H7 (cell line): ENCODE measurements around the gene SREBF1. TPM values are rescaled to one million over a fixed set of nuclear protein-coding genes. Genes with fewer than 3 reads are reported as not detected.

Experiments
- DNase-seq: peaks from one replicate; pipeline ENCODE4 v3.0.0; 2012
- H3K27me3 ChIP-seq: 2 replicates; pipeline ENCODE4 v1.6.0; 2011; ENCODE audit warnings: mild to moderate bottlenecking, low read length; ENCODE audit not compliant: control insufficient read depth, insufficient read depth
- H3K36me3 ChIP-seq: replicated peaks from 2 replicates; pipeline ENCODE4 v1.5.1; 2011; ENCODE audit warnings: low read length; ENCODE audit not compliant: control insufficient read depth, insufficient read depth
- H3K4me3 ChIP-seq: 2 replicates; pipeline ENCODE4 v1.5.1; 2011; ENCODE audit warnings: low read depth, mild to moderate bottlenecking, control low read depth, low read length, moderate library complexity; ENCODE audit not compliant: insufficient read depth
- total RNA-seq: library from RNA; depleted of rRNA; stranded (reverse); fragments of >200 nt; shearing (Covaris generic); gene quantifications from 2 replicates; pipeline ENCODE4 v1.2.3, GENCODE V29; 2014

SREBF1 gene
- total RNA-seq, 1 experiment from 2014 or later = 43.6 TPM

DNA sequence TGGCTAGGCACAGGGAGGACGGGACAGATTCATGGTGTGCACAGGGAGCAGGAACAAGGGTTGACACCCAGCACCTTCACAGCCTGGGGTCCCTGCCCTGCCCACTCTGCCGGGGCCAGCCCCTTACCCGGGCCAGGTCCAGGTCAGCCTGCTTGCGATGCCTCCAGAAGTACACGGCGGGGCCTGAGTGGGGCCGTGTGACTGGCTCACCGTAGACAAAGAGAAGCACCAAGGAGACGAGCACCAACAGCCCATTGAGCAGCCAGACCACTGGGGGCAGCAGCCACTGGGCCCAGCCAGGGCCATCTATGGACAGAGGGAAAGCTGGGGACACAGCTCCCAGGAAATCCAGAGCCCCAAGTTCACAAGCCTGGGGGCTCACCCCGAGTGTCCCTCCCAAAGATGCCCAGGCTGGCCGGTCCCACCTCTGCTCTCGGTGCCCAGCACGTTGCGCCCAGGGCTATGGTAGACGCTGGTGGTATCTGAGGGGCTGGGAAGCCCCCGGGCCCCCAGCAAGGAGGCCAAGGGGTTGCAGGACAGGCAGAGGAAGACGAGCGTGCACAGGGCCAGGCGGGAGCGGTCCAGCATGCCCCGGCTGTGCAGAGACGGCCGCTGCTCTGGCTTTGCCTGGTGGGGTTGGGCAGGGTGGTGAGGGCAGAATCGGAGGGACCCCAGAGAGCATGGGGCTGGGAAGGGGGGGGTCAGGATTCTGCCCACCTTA, 19.8 kb downstream of the SREBF1 start:
- no peak overlapping the region for H3K4me3 ChIP-seq
- H3K27me3 ChIP-seq = no peaks in the 10 kb centered on the region
- H3K36me3 ChIP-seq = peaks cover 40% of the 10 kb centered on the region
- no peak for DNase-seq

DNA sequence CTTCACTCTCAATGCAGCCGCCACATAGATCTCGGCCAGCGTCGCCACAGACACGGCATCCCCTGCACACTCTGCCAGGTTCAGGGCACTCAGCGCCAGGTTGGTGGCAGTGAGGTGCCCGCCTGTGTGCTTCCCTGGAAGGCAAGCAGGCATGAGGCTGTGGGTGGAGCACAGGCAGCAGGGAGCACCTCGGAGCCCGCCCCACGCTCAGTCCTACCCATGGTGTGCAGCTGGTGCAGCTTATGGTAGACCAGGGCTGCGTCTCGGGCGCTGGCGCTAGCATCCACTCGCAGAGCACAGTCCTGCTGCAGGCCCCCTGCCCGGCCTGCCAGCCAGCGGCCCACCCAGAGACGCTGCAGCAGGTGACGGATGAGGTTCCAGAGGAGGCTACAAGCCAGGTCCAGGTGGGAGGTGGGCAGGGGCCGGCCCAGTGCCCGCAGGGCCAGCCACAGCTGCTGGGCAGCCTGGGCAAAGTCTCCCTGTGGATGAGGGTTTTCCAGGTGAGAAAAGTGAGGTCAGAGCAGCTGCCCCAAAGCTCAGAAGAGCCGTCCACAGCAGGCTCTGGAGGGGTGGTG, 20.5 kb downstream of the SREBF1 start:
- Histone ChIP-seq H3K36me3 (peaks cover 40% of the 10 kb centered on the region), H3K27me3 (no peaks in the 10 kb centered on the region), H3K4me3 (no peak overlapping the region)
- DNase-seq = no peak

DNA sequence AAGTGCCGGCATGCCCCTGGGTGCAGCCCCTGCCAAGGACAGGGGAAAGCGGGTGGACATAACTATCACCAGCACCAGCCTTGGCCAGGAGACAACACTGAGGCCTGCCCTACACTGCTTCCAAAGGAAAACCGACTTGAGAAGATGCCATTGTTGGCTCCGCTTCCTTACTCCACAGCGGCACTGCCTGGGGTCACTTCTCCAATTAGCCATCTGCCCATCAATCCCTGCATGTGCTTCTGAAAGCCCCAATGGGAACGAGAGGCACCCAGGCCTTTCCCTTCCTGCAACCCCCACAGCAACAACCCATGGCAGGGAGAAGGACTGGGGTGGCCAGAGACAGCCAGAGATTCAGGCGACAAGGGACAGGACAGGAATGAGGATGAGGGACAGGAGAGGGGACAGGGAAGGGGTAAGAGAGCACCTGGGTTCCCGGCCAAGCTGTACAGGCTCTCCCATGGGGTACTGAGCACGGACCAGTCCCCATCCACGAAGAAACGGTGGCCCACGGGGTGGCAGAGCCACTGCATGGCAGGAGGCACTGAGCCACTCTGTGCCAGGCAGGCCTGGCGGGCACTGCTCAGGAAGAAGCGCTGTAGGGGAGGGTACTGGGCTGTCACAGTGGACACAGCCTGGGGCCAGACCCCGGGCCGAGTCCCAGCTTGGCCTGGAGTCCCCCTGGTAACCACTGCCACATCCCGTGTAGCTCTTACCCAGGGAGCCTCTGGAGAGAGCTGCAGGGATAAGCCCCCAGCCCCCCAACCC, 21.2 kb downstream of the SREBF1 start:
- Histone ChIP-seq H3K36me3 (peaks cover 40% of the 10 kb centered on the region), H3K27me3 (peaks cover 4% of the 10 kb centered on the region; the same call in 1 of the 2 replicates), H3K4me3 (no peak overlapping the region)
- no peak for DNase-seq

DNA sequence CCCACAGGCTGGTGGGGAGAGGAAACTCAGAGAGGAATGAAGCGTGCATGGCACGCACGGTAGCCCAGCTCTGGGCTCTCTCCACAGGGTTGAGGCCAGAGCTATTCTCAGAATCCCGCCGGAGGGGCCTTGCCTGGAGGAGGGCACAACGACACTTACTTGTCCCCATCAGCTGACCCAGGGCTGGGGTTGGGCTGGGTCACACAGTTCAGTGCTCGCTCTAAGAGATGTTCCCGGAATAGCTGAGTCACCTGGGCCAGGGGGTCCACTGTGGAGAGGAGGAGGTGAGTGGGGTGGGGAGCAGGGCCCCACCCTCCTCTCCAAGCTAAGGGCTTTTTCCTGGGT, 21.8 kb downstream of the SREBF1 start:
- peaks cover 9% of the 10 kb centered on the region for H3K27me3 ChIP-seq
- no peak overlapping the region for H3K4me3 ChIP-seq
- peaks cover 36% of the 10 kb centered on the region for H3K36me3 ChIP-seq
- no peak for DNase-seq

DNA sequence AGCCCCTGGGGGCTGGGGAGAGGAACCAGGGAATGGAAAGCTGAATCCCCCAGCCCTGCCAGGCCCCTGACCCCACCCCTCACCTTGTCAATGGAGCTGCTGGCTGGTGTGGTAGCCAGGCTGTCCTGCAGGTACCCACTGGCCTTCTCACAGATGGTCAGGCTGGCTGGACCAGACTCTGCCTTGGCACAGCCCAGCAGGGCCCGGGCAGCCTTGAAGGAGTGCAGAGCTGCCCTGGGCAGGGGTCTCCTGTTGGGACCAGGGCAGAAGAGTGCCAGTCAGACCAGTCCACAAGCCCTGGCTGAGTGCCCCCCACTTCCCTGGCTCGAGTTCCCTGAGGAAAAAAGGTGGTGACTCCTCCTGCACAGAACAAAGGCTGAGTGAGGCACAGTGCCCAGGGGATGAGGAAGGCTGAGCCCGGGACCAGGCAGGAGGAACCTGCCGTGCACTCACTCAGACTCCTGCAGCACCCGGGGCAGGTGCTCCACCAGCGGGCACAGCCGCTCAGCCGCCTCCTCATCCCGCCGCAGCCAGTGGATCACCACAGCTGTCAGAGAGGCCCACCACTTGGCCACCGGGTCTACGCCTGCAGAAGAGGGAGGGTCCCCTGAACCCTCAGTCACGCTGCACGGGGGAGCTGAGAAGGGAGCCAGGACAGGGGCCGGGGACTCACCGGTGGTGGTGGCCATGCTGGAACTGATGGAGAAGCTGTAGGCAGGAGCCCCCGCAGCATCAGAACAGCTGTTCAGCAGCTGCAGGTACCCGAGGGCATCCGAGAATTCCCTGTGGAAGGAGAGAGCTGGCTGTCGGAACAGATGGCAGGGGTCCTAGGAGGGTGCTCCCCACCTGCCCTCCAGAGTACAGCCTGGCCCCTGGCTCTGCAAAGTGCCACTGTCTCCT, 22.4 kb downstream of the SREBF1 start:
- peaks cover 33% of the 10 kb centered on the region for H3K36me3 ChIP-seq
- DNase-seq = no peak
- H3K27me3 ChIP-seq = peaks cover 9% of the 10 kb centered on the region
- no peak overlapping the region for H3K4me3 ChIP-seq

DNA sequence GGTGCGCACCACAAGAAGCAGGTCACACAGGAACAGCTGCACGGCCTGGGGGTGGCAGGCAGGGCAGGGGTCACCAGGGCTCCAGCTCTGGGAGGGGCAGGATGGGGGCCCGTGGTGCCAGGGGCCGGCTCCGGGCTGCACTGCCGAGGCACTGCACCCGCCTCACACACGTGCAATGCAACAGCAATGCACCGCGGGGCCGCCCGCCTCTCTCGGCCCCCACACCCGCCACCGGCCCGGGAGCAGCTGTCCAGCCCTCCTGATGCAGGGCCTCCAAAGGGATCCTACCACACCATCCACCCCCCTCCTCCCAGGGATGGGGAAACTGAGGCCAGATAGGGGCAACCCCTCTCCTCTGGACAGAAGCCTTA, 23.1 kb downstream of the SREBF1 start:
- DNase-seq = no peak
- Histone ChIP-seq H3K27me3 (peaks cover 16% of the 10 kb centered on the region), H3K4me3 (no peak overlapping the region), H3K36me3 (peaks cover 26% of the 10 kb centered on the region)

DNA sequence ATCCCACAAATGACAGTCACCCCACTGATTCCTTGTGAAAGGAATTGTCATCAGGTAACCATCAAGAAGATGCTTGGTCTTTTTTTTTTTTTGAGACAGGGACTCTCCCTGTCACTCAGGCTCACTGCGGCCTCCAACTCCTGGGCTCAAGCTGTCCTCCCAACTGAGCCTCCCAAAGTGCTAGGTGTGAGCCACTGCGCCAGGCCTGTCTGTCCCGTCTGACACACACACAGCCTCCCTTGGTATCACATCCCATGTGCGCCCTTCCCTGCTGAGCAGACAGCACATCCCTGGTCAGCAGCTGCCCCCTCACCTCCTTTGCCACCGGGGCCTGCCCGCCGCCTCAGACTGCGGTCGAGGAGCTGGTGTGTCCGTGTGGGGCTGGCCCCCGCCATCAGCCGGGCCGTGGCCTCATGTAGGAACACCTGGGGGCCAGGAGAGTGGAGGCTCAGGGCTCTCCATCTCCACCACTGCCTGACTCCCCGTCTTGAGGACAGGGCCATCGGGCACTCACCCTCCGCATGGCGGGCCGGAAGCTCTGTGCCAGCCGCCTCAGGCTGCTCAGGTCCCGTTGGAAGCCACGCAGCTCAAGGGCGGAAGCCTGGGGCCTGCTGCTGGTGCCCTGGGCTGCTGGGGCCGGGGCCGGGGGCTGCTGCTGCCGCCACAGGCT, 23.6 kb downstream of the SREBF1 start:
- DNase-seq = no peak
- peaks cover 18% of the 10 kb centered on the region for H3K27me3 ChIP-seq
- peaks cover 22% of the 10 kb centered on the region for H3K36me3 ChIP-seq

DNA sequence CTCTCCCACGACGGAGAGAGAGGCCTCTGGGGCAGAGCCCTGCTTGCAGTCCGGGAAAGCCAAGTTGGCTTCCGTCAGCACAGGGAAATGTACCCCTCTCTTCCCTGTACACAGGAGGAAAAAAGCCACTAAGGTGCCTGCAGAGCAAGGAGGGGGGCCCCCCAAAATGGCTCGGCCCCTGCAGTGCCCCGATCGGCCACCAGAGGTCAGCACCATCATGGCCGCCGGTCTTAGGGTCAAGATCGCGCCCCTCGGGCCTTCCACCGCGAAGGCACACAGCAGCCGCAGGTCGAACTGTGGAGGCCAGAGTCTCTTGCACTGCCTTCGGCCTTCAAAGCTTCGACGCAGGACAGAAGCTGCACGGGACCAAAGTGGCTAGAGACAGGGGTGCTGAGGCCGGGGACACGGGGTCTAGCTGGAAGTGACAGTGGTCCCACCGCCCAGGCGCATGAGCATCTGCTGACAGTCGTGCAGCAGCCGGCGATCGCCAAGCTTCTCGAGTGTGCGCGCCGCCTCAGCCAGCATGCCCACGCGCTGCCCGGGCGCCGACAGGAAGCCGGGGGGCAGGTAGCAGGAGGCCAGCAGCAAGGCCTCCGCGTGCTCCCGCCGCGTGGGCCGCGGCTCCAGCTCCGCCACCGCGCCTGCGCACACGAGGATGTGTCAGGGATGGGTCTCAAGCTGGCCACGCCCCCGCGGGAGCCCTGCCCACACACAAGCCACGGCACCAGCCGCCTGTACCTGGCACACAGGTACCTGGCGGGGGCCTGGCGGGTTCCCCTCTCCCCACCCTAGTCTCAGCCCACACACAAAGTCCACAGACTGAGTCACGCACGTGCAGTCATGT, 24.4 kb downstream of the SREBF1 start:
- peaks cover 20% of the 10 kb centered on the region for H3K36me3 ChIP-seq
- H3K27me3 ChIP-seq = peaks cover 18% of the 10 kb centered on the region
- no peak overlapping the region for H3K4me3 ChIP-seq
- DNase-seq = peak; percentile 99

More for the DNA sequence above, 23.6 kb downstream of the SREBF1 start:
- no peak overlapping the region for H3K4me3 ChIP-seq

DNA sequence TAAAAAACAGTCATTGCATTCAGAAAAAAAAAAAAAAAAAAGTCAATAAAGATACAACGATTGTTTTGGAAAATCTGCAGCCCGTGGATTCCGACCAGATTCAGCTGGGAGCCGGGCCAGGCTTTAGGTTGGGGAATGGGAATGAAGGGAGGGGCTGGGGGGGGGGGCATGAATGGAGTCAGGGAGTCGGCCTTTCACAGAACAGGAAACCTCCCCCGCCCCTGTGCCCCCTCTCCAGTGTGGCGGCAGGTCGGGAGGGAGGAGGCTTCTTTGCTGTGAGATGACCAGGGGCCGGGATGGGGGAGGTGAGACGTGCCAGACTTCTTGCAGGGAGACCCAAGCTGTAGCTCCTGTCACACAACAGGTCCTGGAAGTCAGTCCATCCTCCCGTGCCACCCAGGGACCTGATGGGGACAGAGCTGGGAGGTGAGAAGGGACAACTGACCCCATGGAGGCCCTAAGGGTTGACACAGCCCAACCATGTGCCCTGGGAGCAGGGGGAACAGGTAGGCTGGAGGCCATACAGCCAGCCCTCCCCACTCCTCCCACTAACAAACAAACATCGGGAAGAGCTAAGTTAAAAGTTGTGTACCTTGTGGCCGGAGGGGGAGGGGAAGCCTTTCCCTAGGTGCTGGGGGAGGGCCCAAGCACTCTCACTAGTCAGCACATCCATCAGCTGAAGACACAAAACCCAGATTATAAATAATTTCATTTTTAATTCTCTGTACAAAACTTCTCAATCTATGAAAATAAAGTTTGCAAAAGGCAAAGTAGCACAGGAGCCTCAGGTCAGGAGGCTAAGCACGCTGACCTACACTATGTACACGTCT, 25.2 kb downstream of the SREBF1 start:
- no peak overlapping the region for H3K4me3 ChIP-seq
- H3K27me3 ChIP-seq = peaks cover 18% of the 10 kb centered on the region
- H3K36me3 ChIP-seq = peaks cover 17% of the 10 kb centered on the region
- DNase-seq = peak; percentile 82

DNA sequence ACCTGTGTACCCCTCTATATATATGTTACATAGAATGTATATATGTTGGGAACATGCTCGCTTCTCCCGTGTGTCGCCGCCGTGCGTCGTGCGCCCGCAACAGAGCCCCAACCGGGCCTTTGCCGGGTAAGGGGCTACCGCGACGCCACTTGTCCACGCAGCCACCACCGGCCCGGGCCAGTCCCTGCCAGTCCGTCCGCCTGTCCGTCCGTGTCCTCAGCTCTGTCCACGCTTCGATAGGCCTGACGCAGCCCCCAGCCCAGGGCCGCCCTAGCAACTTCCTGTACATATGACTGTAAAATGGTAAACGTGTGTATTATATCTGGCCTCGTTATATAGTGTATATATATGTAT, 25.9 kb downstream of the SREBF1 start:
- no peak for DNase-seq
- H3K4me3 ChIP-seq = peak overlapping the region; percentile 54

DNA sequence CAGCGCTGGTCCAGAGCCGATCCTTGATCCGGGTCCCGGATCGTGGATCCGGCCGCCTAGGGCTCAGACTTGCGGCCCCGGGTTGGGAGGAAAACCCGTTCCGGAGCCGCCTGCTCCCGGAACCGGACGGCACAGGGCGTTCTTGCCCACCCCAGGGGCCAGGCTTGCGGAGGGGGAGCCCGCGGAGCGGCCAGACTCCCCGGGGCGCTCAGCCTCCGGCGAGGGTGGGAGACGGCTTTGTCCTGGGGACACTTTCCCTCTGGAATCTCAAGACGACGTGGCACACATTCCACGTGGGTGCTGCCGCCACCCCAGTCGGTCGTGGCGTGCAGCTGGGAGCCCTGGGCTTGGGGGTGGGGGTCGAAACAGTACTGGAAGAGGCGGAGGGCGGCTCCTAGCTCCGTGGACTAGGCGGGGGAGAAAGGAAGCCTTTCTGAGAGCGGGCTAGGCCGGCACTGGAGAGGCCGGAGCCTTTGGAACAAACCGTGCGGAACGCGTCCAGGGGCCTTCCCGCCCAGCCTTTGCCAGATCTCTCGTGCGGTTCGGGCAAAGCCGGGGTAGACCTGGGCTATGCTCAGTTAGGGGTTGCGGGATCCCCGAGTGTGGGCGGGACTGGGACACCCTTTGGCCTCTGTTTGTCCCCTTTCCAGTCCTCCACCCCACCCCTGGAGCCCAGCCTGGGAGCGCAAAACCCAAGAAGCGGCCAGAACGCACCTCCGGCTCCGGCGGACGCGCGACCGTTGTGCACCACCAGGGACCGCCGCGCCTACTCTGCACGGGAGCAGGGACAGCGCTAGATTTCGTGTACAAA, 26.5 kb downstream of the SREBF1 start:
- H3K4me3 ChIP-seq = peak overlapping the region; percentile 54
- peak; percentile 98 for DNase-seq
- H3K36me3 ChIP-seq = peaks cover 12% of the 10 kb centered on the region
- H3K27me3 ChIP-seq = peaks cover 20% of the 10 kb centered on the region

More for the DNA sequence above, 25.9 kb downstream of the SREBF1 start:
- Histone ChIP-seq H3K36me3 (peaks cover 16% of the 10 kb centered on the region), H3K27me3 (peaks cover 20% of the 10 kb centered on the region)

DNA sequence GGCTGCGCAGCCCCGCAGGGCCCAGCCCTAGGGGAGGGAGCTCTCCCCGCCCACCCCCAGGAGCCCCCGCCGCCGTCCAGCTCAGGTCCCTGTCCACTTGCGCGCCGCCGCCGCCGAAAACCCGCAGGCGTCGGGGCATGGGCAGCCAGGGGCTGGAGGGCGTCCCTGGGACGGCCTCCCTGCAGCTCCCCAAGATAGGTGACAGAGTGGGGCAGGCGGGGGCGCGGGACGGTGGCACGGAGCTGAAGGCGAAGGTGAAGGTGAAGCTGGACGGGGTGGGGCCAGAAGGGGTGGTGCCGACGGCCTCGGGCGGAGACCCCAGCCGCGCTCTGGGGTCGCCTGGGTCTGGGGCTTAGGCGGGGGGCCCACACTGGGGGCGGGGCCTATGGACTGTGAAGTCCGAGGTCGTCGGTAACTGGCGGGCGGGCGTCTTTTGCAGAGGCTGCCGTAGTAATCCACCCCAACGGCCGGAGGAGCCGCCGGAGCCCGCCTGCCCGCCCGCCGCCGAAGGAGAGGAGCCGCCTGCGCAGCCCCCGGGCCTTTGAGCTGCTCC, 27.2 kb downstream of the SREBF1 start:
- H3K4me3 ChIP-seq = peak overlapping the region; percentile 54
- H3K27me3 ChIP-seq = peaks cover 20% of the 10 kb centered on the region
- H3K36me3 ChIP-seq = peaks cover 7% of the 10 kb centered on the region
- DNase-seq = no peak
